Measurements from ENCODE around the gene AGPAT1.
"Not testable (repeated sequence)": the region's sequence is repeated elsewhere in the genome, so short reads cannot be mapped to it uniquely, and the experiment has no call there.

The AGPAT1 gene

DNA sequence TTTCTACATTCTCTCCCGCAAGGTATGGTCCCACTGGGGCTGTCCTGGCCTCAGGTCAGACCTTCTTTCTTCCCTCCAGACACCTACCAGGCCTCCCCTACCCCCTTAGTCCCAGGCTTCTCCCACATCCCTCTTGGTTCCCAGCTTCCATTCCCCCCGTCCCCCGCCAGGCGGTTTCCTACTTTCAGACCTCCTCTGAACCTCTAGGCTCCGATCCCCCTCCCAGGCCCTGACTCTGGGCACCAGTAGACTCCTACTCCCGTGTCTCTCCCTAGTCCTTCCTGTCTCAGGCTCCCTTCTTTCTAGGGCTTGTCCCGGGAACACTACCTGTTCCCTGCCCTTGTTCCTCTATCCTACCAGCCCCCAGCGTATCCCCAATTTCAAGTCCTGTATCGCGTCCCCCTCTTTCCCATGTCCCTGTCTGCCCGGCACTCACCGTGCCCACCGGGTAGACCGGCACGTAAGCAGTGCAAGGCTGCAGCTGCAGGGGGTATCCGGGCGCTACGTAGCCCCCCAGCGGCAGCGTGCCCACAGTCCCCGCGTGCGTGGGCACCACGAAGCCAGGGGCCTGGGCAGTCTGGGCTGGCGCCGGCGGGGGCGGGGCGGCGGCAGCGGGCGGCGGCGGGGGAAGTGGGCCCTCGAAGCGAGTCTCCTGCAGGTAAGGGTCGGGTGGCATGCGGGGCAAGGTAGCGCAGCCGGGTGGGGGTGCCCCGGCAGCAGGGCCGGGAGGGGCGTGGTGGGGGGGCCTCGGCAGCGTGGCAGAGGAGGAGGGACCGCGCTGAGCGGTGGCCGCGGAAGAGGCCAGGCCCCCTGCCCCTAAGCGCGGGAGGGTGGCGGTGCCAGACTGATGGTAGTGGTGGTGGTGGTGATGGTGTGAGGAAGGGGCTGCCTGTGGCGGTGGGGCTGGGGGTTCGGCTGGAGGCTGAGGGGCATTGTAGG, 25.7 kb downstream of the AGPAT1 start:
- TF ChIP-seq, protein P1, sequence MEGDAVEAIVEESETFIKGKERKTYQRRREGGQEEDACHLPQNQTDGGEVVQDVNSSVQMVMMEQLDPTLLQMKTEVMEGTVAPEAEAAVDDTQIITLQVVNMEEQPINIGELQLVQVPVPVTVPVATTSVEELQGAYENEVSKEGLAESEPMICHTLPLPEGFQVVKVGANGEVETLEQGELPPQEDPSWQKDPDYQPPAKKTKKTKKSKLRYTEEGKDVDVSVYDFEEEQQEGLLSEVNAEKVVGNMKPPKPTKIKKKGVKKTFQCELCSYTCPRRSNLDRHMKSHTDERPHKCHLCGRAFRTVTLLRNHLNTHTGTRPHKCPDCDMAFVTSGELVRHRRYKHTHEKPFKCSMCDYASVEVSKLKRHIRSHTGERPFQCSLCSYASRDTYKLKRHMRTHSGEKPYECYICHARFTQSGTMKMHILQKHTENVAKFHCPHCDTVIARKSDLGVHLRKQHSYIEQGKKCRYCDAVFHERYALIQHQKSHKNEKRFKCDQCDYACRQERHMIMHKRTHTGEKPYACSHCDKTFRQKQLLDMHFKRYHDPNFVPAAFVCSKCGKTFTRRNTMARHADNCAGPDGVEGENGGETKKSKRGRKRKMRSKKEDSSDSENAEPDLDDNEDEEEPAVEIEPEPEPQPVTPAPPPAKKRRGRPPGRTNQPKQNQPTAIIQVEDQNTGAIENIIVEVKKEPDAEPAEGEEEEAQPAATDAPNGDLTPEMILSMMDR (conservative IDR thresholded peaks at IDR 0.05; ENCODE audit: low read depth, low read length): no peak
- no peak overlapping the region for H3K4me3 ChIP-seq (ENCODE audit: low read length)
- no peak for DNase-seq (ENCODE audit: low read depth)

DNA sequence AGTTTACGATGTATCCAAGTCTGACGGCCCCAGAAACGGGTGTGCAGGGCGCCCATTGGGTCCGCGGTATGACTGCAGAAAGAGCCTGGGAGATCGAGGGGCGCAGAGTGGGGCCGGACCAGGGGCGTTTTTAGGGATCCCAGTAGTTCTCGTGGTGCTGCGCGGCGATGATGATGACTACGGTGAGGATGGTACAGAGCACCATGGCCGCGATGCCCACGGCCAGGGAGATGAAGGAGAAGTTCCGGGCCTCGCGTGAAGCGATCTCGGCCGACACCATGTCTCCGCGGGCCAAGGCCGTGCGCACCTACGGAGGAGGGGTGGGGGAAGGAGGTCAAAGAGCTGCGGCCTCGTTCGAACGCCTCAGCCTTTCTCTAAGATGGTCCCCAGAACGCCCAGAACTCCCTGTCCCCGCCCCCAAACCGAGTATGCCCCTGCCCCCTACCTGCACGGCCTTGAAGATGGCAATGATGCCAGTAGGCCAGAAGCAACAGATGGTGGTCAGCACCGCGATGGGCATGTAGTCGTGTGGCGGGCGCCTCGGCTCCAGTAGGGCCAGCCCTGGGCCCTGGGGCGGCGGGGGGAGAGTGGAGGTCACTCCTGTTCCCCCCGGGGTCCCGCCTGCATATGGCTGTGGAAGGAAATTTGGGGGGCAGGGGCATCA, 26.7 kb downstream of the AGPAT1 start:
- TF ChIP-seq, protein P1 (conservative IDR thresholded peaks at IDR 0.05; ENCODE audit: low read depth, low read length): no peak
- peak overlapping the region; percentile 56 for H3K4me3 ChIP-seq (ENCODE audit: low read length)
- DNase-seq (ENCODE audit: low read depth): no peak

GRCh38 chr6:32148289-32149091, 27.4 kb downstream of the AGPAT1 start:
- peak overlapping the region; percentile 56 for H3K4me3 ChIP-seq (ENCODE audit: low read length)
- TF ChIP-seq, protein P1 (conservative IDR thresholded peaks at IDR 0.05; ENCODE audit: low read depth, low read length): peak; percentile 38
- DNase-seq (ENCODE audit: low read depth): no peak

GRCh38 chr6:32147401-32148132, 28.3 kb downstream of the AGPAT1 start:
- peak overlapping the region; percentile 56 for H3K4me3 ChIP-seq (ENCODE audit: low read length)
- no peak for DNase-seq (ENCODE audit: low read depth)
- TF ChIP-seq, protein P1 (conservative IDR thresholded peaks at IDR 0.05; ENCODE audit: low read depth, low read length): no peak

- H3K4me3 ChIP-seq (ENCODE audit: low read length): no peak overlapping the region
- DNase-seq (ENCODE audit: low read depth): no peak
- TF ChIP-seq, protein P1 (conservative IDR thresholded peaks at IDR 0.05; ENCODE audit: low read depth, low read length): no peak
Observed at GRCh38 chr6:32146687-32147086, 29.2 kb downstream of the AGPAT1 start.

DNA sequence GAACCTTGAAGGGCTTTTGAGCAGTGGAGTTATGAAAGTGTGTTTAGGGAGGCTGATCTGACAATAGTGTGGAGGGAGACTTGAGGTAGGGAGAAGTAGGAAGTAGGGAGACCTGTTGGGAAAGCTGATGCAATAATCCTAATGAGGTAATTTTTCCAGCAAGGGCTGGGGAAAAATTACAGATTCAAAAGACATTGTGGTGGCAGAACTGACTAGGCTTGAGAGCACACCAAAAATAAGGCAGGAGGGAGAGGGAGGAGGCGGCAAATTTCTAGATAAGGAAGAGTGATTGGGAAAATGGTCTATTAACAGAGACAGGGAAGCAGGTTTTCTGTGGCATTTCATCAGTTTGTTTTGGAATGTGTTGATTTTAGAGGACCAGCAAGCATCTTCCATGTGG, 29.6 kb downstream of the AGPAT1 start:
- DNase-seq (ENCODE audit: low read depth): no peak
- TF ChIP-seq, protein P1 (conservative IDR thresholded peaks at IDR 0.05; ENCODE audit: low read depth, low read length): no peak

DNA sequence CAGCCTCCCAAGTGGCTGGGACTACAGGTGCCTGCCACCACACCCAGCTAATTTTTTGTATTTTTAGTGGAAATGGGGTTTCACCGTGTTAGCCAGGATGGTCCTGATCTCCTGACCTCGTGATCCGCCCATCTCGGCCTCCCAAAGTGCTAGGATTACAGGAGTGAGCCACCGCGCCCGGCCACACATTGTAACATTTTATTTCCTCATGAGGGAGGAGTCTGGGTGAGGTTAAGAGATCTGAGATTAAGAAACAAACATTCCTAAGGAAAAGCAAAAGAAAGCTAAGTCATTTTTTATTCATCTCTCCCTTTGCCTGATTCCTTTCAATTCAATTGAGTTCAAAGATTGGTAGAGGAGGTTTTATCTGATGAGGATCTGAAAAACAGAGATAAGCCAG, 31.6 kb downstream of the AGPAT1 start:
- not testable (repeated sequence) for DNase-seq (ENCODE audit: low read depth); H3K4me3 ChIP-seq (ENCODE audit: low read length)

More for the DNA sequence above, 29.6 kb downstream of the AGPAT1 start:
- no peak overlapping the region for H3K4me3 ChIP-seq (ENCODE audit: low read length)

Data from retinal pigment epithelial cell (primary cell).